GM12878 (cell line): Measurements from ENCODE around the gene IGF2BP1.

ENCODE experiments used
- CEBPB ChIP-seq, 2 experiments: fragments of 150-350 bp in 1 of 2; IDR thresholded peaks; 2 replicates each; pipeline ENCODE4 v1.6.1; 2012 to 2014; ENCODE audit warnings: low read depth in 2 of 2, low read length in 2 of 2, borderline replicate concordance in 1 of 2, inconsistent platforms in 1 of 2
- CREB1 ChIP-seq: IDR thresholded peaks from 2 replicates; pipeline ENCODE4 v1.6.1; 2012; ENCODE audit warnings: low read depth, mild to moderate bottlenecking, inconsistent platforms
- CTCF ChIP-seq, 3 experiments: IDR thresholded peaks in 2 of 3; conservative IDR thresholded peaks in 1 of 3; 2 replicates each; pipeline ENCODE4 v1.5.1; 2011; ENCODE audit warnings: low read depth in 3 of 3, low read length in 3 of 3, mild to moderate bottlenecking in 3 of 3, control low read depth in 2 of 3, moderate library complexity in 2 of 3, inconsistent platforms in 1 of 3, mixed read lengths in 1 of 3; ENCODE audit not compliant: control insufficient read depth in 2 of 3, insufficient read depth in 1 of 3; ENCODE audit errors: extremely low read depth in 1 of 3
- JUND ChIP-seq: IDR thresholded peaks from 2 replicates; pipeline ENCODE4 v1.6.1; 2012; ENCODE audit warnings: low read depth, mild to moderate bottlenecking, low read length, improper control_type of control experiment, moderate library complexity
- POLR2A ChIP-seq: IDR thresholded peaks from 2 replicates; pipeline ENCODE4 v1.6.1; 2011; ENCODE audit warnings: low read depth, mild to moderate bottlenecking, low read length
- RAD21 ChIP-seq: IDR thresholded peaks from 2 replicates; pipeline ENCODE4 v1.6.1; 2011; ENCODE audit warnings: mild to moderate bottlenecking, low read depth, low read length, moderate library complexity; ENCODE audit not compliant: insufficient read depth
- RBBP5 ChIP-seq: fragments of 200-600 bp; sonication (generic); conservative IDR thresholded peaks from 2 replicates; pipeline ENCODE4 v1.6.1; 2016
- RCOR1 ChIP-seq: conservative IDR thresholded peaks from 2 replicates; pipeline ENCODE4 v1.6.1; 2012; ENCODE audit warnings: low read depth, low read length, improper control_type of control experiment
- SIN3A ChIP-seq: IDR thresholded peaks from 2 replicates; pipeline ENCODE4 v1.6.1; 2012; ENCODE audit warnings: low read depth, low read length, improper control_type of control experiment

GRCh38 chr17:48973806-48974205 is 23.4 kb upstream of the IGF2BP1 start:
- TF ChIP-seq CEBPB (IDR thresholded peaks at IDR 0.05; ENCODE audit: borderline replicate concordance in 1 of 2, low read depth in 2 of 2, low read length in 2 of 2) (no peak), POLR2A (no peak), CTCF (IDR thresholded peaks at IDR 0.05 in 2 of 3, conservative IDR thresholded peaks at IDR 0.05 in 1 of 3; ENCODE audit: control insufficient read depth in 2 of 3, extremely low read depth in 1 of 3, insufficient read depth in 1 of 3, low read depth in 3 of 3, low read length in 3 of 3) (no peak), CREB1 (no peak), RCOR1 (no peak), SIN3A (no peak), RBBP5 (no peak), JUND (no peak), RAD21 (no peak)
